Measurements from ENCODE around the gene CMTM2.

Gene CMTM2

DNA sequence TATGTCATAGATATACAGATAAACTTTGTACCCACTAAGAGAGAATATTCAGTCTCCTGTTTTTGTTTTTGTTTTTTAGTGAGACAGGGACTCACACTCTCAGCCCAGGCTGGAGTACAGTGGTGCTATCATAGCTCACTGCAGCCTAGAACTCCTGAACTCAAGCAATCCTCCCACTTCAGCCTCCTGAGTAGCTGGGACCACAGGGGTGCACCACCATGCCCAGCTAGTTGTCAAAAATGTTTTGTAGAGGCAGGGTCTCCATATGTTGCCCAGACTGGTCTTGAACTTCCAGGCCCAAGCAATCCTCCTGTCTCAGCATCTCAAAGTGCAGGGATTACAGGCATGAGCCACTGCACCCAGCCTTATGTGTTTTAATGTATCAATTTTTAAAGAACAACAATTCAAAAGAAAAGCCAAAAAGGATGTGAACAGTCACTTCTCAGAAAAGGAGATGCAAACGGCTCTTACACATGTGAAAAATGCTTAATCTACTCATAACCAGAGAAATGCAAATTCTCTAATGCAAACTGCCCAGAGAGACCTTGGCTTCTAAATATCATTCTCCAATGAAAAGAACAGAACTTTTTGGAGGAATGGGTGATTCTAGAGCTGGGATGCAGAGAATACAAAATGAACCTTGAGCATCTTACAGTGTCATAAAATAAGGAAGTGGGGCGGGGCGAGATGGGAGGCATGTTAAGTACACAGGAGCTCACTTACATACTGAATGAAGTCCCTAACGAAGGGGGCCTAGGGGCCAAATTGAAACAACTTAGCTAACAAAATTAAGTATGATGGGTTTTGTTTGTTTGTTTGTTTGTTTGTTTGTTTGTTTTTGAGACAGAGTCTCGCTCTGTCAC is 18.0 kb downstream of the CMTM2 start:
- peaks cover 8% of the 10 kb centered on the region for H3K4me1 Mint-ChIP-seq
- no peaks in the 10 kb centered on the region for H3K36me3 Mint-ChIP-seq (ENCODE audit: low read depth)
- H3K9me3 Mint-ChIP-seq: no peaks in the 10 kb centered on the region
- peaks cover 4% of the 10 kb centered on the region for H3K27me3 Mint-ChIP-seq (ENCODE audit: low read depth)
- no peak overlapping the region for H3K4me3 Mint-ChIP-seq
- H3K27ac Mint-ChIP-seq: no peak overlapping the region
- no peak for TF ChIP-seq CTCF (IDR thresholded peaks at IDR 0.05; ENCODE audit: unreplicated experiment in 3 of 3)

GRCh38 chr16:66598111-66598510 is 18.8 kb downstream of the CMTM2 start:
- H3K9me3 Mint-ChIP-seq: no peaks in the 10 kb centered on the region
- H3K27ac Mint-ChIP-seq: no peak overlapping the region
- H3K36me3 Mint-ChIP-seq (ENCODE audit: low read depth): no peaks in the 10 kb centered on the region
- H3K4me1 Mint-ChIP-seq: peaks cover 13% of the 10 kb centered on the region
- peaks cover 4% of the 10 kb centered on the region for H3K27me3 Mint-ChIP-seq (ENCODE audit: low read depth)
- no peak for TF ChIP-seq CTCF (IDR thresholded peaks at IDR 0.05; ENCODE audit: unreplicated experiment in 3 of 3)
- no peak overlapping the region for H3K4me3 Mint-ChIP-seq

DNA sequence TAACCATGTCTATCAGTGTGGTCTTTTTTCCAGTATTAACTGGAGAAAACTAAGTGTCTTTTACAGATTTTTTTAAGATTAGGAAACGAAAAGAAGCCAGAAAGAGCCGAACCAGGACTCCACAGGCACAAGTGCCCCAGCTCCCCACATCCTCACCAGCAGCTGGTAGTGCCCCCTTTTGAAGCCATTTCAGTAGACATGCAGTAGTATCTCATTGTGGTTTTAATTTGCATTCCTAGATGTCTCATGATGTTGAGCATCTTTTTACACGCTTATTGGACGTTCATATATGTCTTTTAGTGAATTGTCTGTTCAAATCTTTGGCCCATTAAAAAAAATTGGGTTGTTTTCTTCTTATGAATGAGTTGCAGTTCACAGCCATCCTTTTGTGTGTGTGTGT is 20.5 kb downstream of the CMTM2 start:
- peaks cover 21% of the 10 kb centered on the region for H3K4me1 Mint-ChIP-seq
- no peaks in the 10 kb centered on the region for H3K9me3 Mint-ChIP-seq
- no peaks in the 10 kb centered on the region for H3K36me3 Mint-ChIP-seq (ENCODE audit: low read depth)
- peaks cover 4% of the 10 kb centered on the region for H3K27me3 Mint-ChIP-seq (ENCODE audit: low read depth)
- peak overlapping the region in 1 of 3 experiments; percentile 47 for H3K4me3 Mint-ChIP-seq
- no peak for TF ChIP-seq CTCF (IDR thresholded peaks at IDR 0.05; ENCODE audit: unreplicated experiment in 3 of 3)
- no peak overlapping the region for H3K27ac Mint-ChIP-seq

DNA sequence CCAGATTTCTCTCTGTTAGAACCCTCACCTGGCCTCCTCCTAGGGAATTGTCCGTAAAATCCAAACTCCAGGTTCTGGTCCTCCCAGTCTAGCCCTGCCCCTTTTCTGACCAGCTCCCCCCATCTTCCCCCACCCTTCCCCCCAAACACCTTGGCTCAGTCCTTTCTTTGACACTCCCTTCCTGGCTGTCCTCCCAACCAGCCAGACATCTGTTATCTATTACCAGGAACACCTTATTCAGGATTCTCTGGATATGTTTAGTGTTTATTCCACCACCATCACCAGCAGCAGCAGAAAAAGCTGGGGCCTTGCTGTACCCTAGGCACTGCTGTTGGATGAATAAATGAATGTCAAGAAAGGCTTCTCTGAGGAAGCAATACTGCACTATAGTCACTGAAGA is 21.2 kb downstream of the CMTM2 start:
- Mint-ChIP-seq H3K27me3 (ENCODE audit: low read depth) (peaks cover 4% of the 10 kb centered on the region), H3K9me3 (no peaks in the 10 kb centered on the region), H3K36me3 (ENCODE audit: low read depth) (no peaks in the 10 kb centered on the region), H3K4me3 (peak overlapping the region in 2 of 3 experiments; percentile 57 to 60), H3K4me1 (peaks cover 21% of the 10 kb centered on the region), H3K27ac (peak overlapping the region; percentile 73 to 91 (median 75))
- no peak for TF ChIP-seq CTCF (IDR thresholded peaks at IDR 0.05; ENCODE audit: unreplicated experiment in 3 of 3)

- Mint-ChIP-seq H3K27me3 (ENCODE audit: low read depth) (peaks cover 4% of the 10 kb centered on the region), H3K9me3 (no peaks in the 10 kb centered on the region), H3K4me1 (peaks cover 29% of the 10 kb centered on the region), H3K4me3 (no peak overlapping the region), H3K36me3 (ENCODE audit: low read depth) (no peaks in the 10 kb centered on the region), H3K27ac (no peak overlapping the region)
- TF ChIP-seq CTCF (IDR thresholded peaks at IDR 0.05; ENCODE audit: unreplicated experiment in 3 of 3): no peak
Observed at GRCh38 chr16:66601471-66601870, 22.2 kb downstream of the CMTM2 start.

Measured in nephron (organoid).